WTC11 (cell line): ENCODE data around the gene NBAS. TPM values are rescaled to one million over a fixed set of nuclear protein-coding genes. Genes with fewer than 3 reads are reported as not detected.
"Not testable (repeated sequence)": the region's sequence is repeated elsewhere in the genome, so short reads cannot be mapped to it uniquely, and the experiment has no call there.

Source experiments
- ATAC-seq: fragments of 200-7000 bp; cut with Tn5 transposase; 2 replicates; pipeline ENCODE4 v1.10.0; 2021; ENCODE audit warnings: mild to moderate bottlenecking, moderate library complexity
- CTCF ChIA-PET: fragments of 300-600 bp; sonication (Branson Sonifier 250); formaldehyde crosslinking; loops from one replicate; lab custom pipeline; 2021; ENCODE audit warnings: antibody characterized with exemption; lab: Charles Lee
- POLR2A ChIA-PET: fragments of 350-600 bp; sonication (Branson Sonifier 250); formaldehyde crosslinking; loops from one replicate; lab custom pipeline; 2021; ENCODE audit warnings: antibody characterized with exemption; lab: Charles Lee
- DNase-seq: peaks from one replicate; pipeline ENCODE4 v3.0.0; 2021; ENCODE audit warnings: low spot score
- H3K27ac Mint-ChIP-seq: 2 replicates; pipeline ENCODE4 v1.8.0; 2021; ENCODE audit warnings: mixed read lengths
- H3K27me3 Mint-ChIP-seq: 2 replicates; pipeline ENCODE4 v1.8.0; 2021; ENCODE audit warnings: low read depth, mild to moderate bottlenecking, moderate library complexity, mixed read lengths
- H3K36me3 Mint-ChIP-seq: 2 replicates; pipeline ENCODE4 v1.8.0; 2021; ENCODE audit warnings: mixed read lengths
- H3K4me1 Mint-ChIP-seq: 2 replicates; pipeline ENCODE4 v1.8.0; 2022; ENCODE audit warnings: mixed read lengths
- H3K4me3 Mint-ChIP-seq: 2 replicates; pipeline ENCODE4 v1.8.0; 2021; ENCODE audit warnings: mild to moderate bottlenecking, moderate library complexity, mixed read lengths
- H3K9me3 Mint-ChIP-seq: 2 replicates; pipeline ENCODE4 v1.8.0; 2021; ENCODE audit warnings: mixed read lengths
- ATF2 ChIP-seq: sonication (generic); formaldehyde crosslinking; IDR thresholded peaks from 2 replicates; pipeline ENCODE4 v1.8.1; 2022; ENCODE audit warnings: low read depth, missing genetic modification reagents, borderline replicate concordance
- CREM ChIP-seq: sonication (generic); formaldehyde crosslinking; IDR thresholded peaks from 2 replicates; pipeline ENCODE4 v1.8.1; 2022; ENCODE audit warnings: mild to moderate bottlenecking, missing genetic modification reagents, moderate library complexity
- E2F1 ChIP-seq: sonication (generic); formaldehyde crosslinking; IDR thresholded peaks from 2 replicates; pipeline ENCODE4 v1.8.0; 2022; ENCODE audit warnings: mild to moderate bottlenecking, missing genetic modification reagents
- ERG ChIP-seq: fragments of 250-450 bp; sonication (Bioruptor Pico); IDR thresholded peaks from 2 replicates; pipeline ENCODE4 v1.8.0; 2021; ENCODE audit warnings: mild to moderate bottlenecking
- FOXJ3 ChIP-seq: sonication (generic); formaldehyde crosslinking; IDR thresholded peaks from 2 replicates; pipeline ENCODE4 v1.9.0; 2021; ENCODE audit warnings: missing genetic modification reagents, mild to moderate bottlenecking, borderline replicate concordance
- FOXP4 ChIP-seq: sonication (generic); formaldehyde crosslinking; IDR thresholded peaks from 2 replicates; pipeline ENCODE4 v1.8.0; 2022; ENCODE audit warnings: mild to moderate bottlenecking, missing genetic modification reagents
- NFYB ChIP-seq: sonication (generic); formaldehyde crosslinking; conservative IDR thresholded peaks from 2 replicates; pipeline ENCODE4 v1.8.0; 2022; ENCODE audit warnings: low read depth, missing genetic modification reagents
- NR2C2 ChIP-seq: sonication (generic); formaldehyde crosslinking; IDR thresholded peaks from 2 replicates; pipeline ENCODE4 v1.8.0; 2022; ENCODE audit warnings: mild to moderate bottlenecking, missing genetic modification reagents
- SMAD3 ChIP-seq: sonication (generic); formaldehyde crosslinking; IDR thresholded peaks from 2 replicates; pipeline ENCODE4 v1.8.0; 2022; ENCODE audit warnings: missing genetic modification reagents, mild to moderate bottlenecking, borderline replicate concordance
- SP1 ChIP-seq: sonication (generic); formaldehyde crosslinking; conservative IDR thresholded peaks from 2 replicates; pipeline ENCODE4 v1.8.1; 2022; ENCODE audit warnings: missing genetic modification reagents
- TCF7 ChIP-seq: sonication (generic); formaldehyde crosslinking; IDR thresholded peaks from 2 replicates; pipeline ENCODE4 v1.8.0; 2022; ENCODE audit warnings: mild to moderate bottlenecking, low read depth, missing genetic modification reagents, moderate library complexity
- TEAD4 ChIP-seq: sonication (generic); formaldehyde crosslinking; IDR thresholded peaks from 2 replicates; pipeline ENCODE4 v1.8.0; 2022; ENCODE audit warnings: mild to moderate bottlenecking, missing genetic modification reagents
- USF1 ChIP-seq: sonication (generic); formaldehyde crosslinking; IDR thresholded peaks from 2 replicates; pipeline ENCODE4 v1.8.0; 2022; ENCODE audit warnings: mild to moderate bottlenecking, missing genetic modification reagents
- ZMAT4 ChIP-seq: fragments of 250-450 bp; sonication (Bioruptor Pico); IDR thresholded peaks from 2 replicates; pipeline ENCODE4 v1.9.0; 2021; ENCODE audit warnings: mild to moderate bottlenecking
- ZNF263 ChIP-seq: sonication (generic); formaldehyde crosslinking; IDR thresholded peaks from 2 replicates; pipeline ENCODE4 v1.8.1; 2022; ENCODE audit warnings: low read depth, mild to moderate bottlenecking, moderate library complexity, missing genetic modification reagents
- ZNF423 ChIP-seq: fragments of 250-450 bp; sonication (Bioruptor Pico); IDR thresholded peaks from 2 replicates; pipeline ENCODE4 v2.1.2; 2022; ENCODE audit warnings: mild to moderate bottlenecking, moderate library complexity
- ZNF512 ChIP-seq: sonication (generic); formaldehyde crosslinking; IDR thresholded peaks from 2 replicates; pipeline ENCODE4 v1.8.1; 2022; ENCODE audit warnings: missing genetic modification reagents, borderline replicate concordance
- total RNA-seq: library from RNA; stranded (reverse); gene quantifications from 3 replicates; pipeline ENCODE4 v1.2.3, GENCODE V29; 2021
- TF ChIP-seq, protein P1 (sequence below): sonication (generic); formaldehyde crosslinking; IDR thresholded peaks from 2 replicates; pipeline ENCODE4 v1.8.0; 2022; ENCODE audit warnings: mild to moderate bottlenecking, missing genetic modification reagents

NBAS gene
- total RNA-seq, 1 experiment from 2014 or later: 32.3 TPM

GRCh38 chr2:15407666-15408065 lies 153.5 kb downstream of the NBAS start (continued):
- no peak for TF ChIP-seq ZNF263 (CRISPR knock-in tag)

GRCh38 chr2:15404511-15404910 lies 156.6 kb downstream of the NBAS start:
- CTCF ChIA-PET, H3K4me1 Mint-ChIP-seq, POLR2A ChIA-PET, ATAC-seq, H3K4me3 Mint-ChIP-seq, H3K36me3 Mint-ChIP-seq, H3K27ac Mint-ChIP-seq, H3K27me3 Mint-ChIP-seq, H3K9me3 Mint-ChIP-seq, DNase-seq: not testable (repeated sequence)

- CTCF ChIA-PET: no interaction called here
- no peak for TF ChIP-seq ERG (CRISPR knock-in tag)
- TF ChIP-seq SMAD3 (CRISPR knock-in tag): no peak
- TF ChIP-seq ZNF423 (CRISPR knock-in tag): no peak
- TF ChIP-seq USF1 (CRISPR knock-in tag): no peak
- no peak for TF ChIP-seq ZNF263 (CRISPR knock-in tag)
- no peak for TF ChIP-seq ZNF512 (CRISPR knock-in tag)
- TF ChIP-seq, all 79 proteins: peak for 0
These were observed 160.8 kb downstream of the NBAS start for GRCh38 chr2:15400240-15400826.

DNA sequence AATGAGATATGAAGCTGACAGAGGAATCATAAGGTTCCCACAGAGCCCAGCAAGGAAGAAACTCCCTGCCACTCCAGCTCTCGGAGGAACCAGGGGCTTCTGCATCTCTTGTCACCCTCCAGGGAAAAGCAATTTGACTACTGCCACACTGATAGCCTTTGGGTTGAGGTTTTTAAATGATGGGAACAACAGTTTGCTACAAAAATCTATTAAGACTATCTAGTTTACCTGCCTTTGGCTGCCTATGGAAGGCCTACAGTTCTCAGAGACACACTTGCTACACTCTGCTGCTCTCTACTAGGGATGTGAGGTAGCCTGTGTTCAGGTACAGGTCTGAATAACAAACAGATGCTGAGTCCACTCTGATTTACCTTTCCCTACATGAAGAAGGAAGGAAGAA lies 161.9 kb downstream of the NBAS start:
- TF ChIP-seq ATF2 (no peak), NR2C2 (CRISPR knock-in tag) (no peak)
- TF ChIP-seq, all 79 proteins: peak for 0
- no peaks in the 10 kb centered on the region for H3K4me1 Mint-ChIP-seq
- H3K27ac Mint-ChIP-seq: peak overlapping the region; percentile 36; the same call in 1 of the 2 replicates
- DNase-seq (no peak), ATAC-seq (no peak)
- no peaks in the 10 kb centered on the region for H3K27me3 Mint-ChIP-seq
- H3K4me3 Mint-ChIP-seq: no peak overlapping the region
- H3K9me3 Mint-ChIP-seq: no peaks in the 10 kb centered on the region
- ChIA-PET POLR2A (no interaction called here), CTCF (no interaction called here)
- no peaks in the 10 kb centered on the region for H3K36me3 Mint-ChIP-seq

More at GRCh38 chr2:15400240-15400826, 160.8 kb downstream of the NBAS start:
- DNase-seq (no peak), ATAC-seq (no peak)
- no peaks in the 10 kb centered on the region for H3K9me3 Mint-ChIP-seq
- POLR2A ChIA-PET: no interaction called here
- 0 out of 2 replicates have a peak overlapping the region, but pooled peaks have one; percentile 10 for H3K27ac Mint-ChIP-seq
- H3K4me1 Mint-ChIP-seq: no peaks in the 10 kb centered on the region
- no peak overlapping the region for H3K4me3 Mint-ChIP-seq
- no peaks in the 10 kb centered on the region for H3K27me3 Mint-ChIP-seq
- no peaks in the 10 kb centered on the region for H3K36me3 Mint-ChIP-seq

DNA sequence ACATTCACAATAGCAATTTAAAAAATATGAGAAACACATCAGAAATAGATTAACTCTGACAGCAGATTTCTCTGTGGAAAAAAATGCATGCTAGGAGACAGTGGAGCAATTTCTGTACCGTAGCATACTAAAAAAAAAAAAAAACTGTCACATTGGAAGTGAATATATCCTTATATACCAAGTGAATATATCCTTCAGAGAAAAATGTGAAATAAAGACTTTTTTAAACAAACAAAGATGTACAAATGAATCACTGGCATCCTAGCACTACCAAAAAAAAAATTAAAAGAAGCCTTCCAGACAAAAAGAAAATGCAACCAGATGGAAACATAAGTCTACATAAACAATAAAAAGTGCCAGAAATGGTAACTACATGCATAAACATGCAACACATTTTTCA lies 169.4 kb downstream of the NBAS start:
- Mint-ChIP-seq H3K4me1 (peaks cover 3% of the 10 kb centered on the region), H3K4me3 (no peak overlapping the region), H3K36me3 (no peaks in the 10 kb centered on the region), H3K27me3 (no peaks in the 10 kb centered on the region), H3K27ac (no peak overlapping the region), H3K9me3 (no peaks in the 10 kb centered on the region)
- CTCF ChIA-PET: no interaction called here
- ATAC-seq: no peak
- POLR2A ChIA-PET: no interaction called here
- no peak for TF ChIP-seq E2F1 (CRISPR knock-in tag)
- no peak for TF ChIP-seq SP1 (CRISPR knock-in tag)
- TF ChIP-seq TEAD4 (CRISPR knock-in tag): no peak
- no peak for TF ChIP-seq TCF7 (CRISPR knock-in tag)
- TF ChIP-seq CREM (CRISPR knock-in tag): no peak
- TF ChIP-seq ZNF423 (CRISPR knock-in tag): no peak
- no peak for TF ChIP-seq FOXP4
- no peak for TF ChIP-seq ZMAT4 (CRISPR knock-in tag)
- no peak for TF ChIP-seq NFYB (CRISPR knock-in tag)
- TF ChIP-seq FOXJ3 (CRISPR knock-in tag): no peak
- TF ChIP-seq, protein P1, sequence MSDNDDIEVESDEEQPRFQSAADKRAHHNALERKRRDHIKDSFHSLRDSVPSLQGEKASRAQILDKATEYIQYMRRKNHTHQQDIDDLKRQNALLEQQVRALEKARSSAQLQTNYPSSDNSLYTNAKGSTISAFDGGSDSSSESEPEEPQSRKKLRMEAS (CRISPR knock-in tag): no peak
- DNase-seq: no peak
